Stimulated activated CD4-positive, alpha-beta T cell treated with anti-CD3 and anti-CD28 coated beads, Interleukin-15, amount 100 ng/mL, for 24 hours (primary cell): ENCODE results near the gene NTF4.
"Not testable (repeated sequence)": the region's sequence is repeated elsewhere in the genome, so short reads cannot be mapped to it uniquely, and the experiment has no call there.

ENCODE experiments used
- DNase-seq: peaks from one replicate; pipeline ENCODE4 v3.0.0-alpha.2; 2020

The NTF4 gene

DNA sequence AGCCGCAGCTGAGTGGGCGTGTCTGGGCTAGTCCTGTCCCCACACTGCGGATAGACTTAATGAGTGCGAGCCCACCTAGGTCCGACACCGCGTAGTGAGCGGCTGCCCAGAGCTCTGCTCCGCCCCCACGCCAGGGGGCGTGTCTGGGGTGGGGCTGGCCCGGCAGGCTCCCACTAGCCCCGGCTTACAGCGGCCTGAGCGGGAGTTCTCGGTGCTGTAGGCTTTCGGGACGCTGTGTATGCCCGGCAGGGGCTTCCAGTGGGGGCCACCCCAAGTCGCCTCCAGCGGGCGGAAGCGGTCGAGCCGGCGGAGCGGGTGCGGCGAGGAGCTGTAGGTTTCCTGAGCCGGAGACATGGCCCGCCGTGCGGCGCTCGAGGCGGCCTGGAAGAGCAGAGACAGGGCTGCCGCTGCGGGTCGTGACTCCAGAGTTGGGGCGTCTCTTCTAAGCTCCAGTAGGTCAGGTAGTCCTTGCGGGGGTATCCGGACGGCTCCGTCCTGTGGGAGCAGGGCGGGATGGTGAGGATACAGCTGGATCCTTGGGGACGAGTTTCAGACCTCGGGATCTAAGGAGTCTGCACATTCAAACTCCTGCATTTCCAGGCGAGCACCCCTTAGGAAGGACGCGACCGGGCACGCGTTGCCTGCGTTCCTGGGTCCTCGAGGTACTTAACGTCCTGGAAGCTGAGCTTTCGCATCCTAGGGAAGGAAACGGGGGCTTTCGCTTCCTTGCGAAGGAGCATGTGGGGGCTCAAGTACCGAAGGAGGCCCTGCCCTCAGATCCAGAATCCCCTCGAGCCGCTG, 8.3 kb downstream of the NTF4 start:
- peak; percentile 66 for DNase-seq

DNA sequence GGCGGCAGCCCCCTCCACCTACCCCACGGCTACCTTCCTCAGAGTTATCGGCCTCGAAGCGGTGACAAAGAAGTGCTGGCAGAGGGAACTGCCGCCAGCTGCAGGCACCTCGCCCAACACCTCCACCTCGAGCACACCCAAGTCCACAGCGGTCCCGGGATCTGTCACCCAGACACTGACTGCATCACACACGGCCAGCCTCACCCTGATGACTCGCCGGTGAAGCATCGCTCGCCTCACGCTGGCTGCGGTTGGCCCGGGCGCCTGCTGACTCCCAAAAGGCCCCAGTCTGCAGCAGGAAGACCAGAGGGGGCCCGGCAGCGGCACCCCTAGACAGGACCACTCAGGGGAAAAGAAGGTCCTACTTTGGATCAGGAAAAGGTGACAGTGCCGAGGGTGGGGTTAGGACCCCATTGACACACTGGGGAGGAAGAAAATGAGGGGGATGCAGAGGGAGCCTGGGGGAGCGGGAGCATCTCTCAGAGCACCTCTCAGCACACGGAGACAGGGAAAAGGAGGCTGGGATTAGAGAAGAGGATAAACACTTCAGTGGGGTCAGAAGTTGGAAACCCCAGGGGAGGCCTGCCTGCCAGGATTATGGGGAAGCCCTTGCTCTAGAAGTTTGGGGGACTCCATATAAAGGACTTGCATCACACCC, 14.1 kb downstream of the NTF4 start:
- DNase-seq: not testable (repeated sequence)

DNA sequence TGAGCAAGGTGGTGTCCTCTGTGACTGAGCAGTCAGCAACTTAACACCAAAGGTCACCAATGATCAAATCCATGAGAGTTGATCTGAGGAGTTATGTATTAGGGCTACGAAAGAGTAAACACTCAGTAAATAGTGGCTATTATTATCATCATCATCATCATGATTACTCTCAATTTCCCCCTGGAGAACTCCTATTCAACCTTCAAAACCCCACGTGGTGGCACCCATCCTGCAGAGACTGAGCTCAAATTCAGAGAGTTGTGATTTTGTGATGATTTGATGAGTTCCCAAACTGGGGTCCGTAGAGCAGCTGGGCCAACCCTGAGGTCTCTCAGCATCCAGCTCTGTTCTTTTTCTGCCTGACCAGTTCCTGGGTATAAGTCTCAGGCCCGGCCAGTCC, 14.8 kb downstream of the NTF4 start:
- DNase-seq: not testable (repeated sequence)

DNA sequence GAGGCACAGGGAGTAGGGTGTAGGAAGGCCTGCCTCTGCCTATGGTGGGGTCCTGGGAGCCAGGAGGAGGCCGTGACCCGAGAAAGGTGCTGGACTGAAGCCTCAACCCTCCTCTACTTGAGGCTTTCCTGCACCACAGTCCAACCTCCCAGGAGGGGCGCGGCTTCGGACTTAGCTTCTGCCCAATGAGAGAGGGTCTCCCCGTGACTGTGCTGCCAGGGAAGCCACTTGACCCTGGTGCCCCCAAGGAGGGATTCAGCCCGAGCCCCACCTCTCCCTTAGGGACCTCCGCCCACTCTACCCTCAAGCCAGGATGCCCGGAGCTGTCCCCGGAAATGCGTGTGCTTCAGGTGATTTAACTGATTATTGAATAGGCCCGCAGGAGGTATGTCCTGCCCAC, 15.6 kb downstream of the NTF4 start, which contains the start of gene CGB8:
Gene CGB8, minus strand, starts transcription at position 101 of the 400 bp plus-strand sequence. CDS start 372 bp downstream, outside the sequence.
- not testable (repeated sequence) for DNase-seq

DNA sequence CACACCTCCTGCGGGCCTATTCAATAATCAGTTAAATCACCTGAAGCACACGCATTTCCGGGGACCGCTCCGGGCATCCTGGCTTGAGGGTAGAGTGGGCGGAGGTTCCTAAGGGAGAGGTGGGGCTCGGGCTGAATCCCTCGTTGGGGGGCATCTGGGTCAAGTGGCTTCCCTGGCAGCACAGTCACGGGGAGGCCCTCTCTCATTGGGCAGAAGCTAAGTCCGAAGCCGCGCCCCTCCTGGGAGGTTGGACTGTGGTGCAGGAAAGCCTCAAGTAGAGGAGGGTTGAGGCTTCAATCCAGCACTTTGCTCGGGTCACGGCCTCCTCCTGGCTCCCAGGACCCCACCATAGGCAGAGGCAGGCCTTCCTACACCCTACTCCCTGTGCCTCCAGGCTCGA, 21.1 kb downstream of the NTF4 start, which contains the start of gene CGB5:
Gene CGB5, plus strand, starts transcription at position 301 of the 400 bp plus-strand sequence. CDS start 362 bp downstream, outside the sequence.
- not testable (repeated sequence) for DNase-seq

DNA sequence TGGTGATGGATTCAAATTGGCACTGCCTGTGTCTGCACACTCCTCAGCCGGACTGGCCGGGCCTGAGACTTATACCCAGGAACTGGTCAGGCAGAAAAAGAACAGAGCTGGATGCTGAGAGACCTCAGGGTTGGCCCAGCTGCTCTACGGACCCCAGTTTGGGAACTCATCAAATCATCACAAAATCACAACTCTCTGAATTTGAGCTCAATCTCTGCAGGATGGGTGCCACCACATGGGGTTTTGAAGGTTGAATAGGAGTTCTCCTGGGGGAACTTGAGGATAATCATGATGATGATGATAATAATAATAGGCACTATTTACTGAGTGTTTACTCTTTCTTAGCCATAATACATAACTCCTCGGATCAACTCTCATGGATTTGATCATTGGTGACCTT, 22.0 kb downstream of the NTF4 start:
- not testable (repeated sequence) for DNase-seq

DNA sequence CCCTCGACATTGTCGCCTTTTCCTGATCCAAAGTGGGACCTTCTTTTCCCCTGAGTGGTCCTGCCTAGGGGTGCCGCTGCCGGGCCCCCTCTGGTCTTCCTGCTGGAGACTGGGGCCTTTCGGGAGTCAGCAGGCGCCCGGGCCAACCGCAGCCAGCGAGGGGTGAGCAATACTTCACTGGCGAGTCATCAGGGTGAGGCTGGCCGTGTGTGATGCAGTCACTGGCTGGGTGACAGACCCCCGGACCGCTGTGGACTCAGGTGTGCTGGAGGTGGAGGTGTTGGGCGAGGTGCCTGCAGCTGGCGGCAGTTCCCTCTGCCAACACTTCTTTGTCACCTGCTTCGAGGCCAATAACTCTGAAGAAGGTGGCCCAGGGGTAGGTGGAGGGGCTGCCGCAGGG, 22.4 kb downstream of the NTF4 start:
- DNase-seq: no peak

DNA sequence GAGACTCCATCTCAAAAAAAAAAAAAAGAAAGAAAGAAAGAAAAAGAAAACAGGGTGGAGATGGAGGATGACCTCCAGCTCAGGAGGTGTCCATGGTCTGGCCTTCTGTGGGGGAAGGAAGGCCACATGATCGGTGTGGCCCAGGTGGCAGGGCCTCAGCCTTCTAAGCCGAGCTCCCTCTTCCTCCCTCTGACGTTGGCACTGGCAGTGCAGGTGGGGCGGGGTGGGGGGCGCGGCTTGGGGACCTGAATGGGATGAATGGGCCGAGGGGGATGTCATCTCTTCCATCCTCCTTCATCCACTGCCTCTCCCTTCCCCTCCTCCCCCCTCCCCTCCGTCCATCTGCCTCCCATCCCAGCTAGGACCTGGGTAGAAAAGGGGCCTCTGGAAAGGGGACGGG, 24.9 kb downstream of the NTF4 start:
- not testable (repeated sequence) for DNase-seq

DNA sequence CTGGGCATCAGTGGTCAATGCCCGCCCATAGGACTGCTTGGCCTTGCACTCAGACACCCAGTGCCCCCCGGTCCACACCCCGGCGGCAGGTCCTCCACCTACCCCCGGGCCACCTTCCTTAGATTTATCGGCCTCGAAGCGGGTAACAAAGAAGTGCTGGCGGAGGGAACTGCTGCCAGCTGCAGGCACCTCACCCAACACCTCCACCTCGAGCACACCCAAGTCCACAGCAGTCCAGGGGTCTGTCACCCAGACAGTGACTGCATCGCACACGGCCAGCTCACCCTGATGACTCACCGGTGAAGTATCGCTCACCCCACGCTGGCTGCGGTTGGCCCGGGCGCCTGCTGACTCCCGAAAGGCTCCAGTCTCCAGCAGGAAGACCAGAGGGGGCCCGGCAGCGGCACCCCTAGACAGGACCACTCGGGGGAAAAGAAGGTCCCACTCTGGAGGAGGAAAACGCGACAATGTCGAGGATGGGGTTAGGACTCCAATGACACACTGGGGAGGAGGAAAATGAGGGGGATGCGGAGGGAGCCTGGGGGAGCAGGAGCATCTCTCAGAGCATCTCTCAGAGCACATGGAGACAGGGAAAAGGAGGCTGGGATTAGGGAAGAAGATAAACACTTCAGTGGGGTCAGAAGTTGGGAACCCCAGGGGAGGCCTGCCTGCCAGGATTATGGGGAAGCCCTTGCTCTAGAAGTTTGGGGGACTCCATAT, 25.9 kb downstream of the NTF4 start:
- DNase-seq: not testable (repeated sequence)

DNA sequence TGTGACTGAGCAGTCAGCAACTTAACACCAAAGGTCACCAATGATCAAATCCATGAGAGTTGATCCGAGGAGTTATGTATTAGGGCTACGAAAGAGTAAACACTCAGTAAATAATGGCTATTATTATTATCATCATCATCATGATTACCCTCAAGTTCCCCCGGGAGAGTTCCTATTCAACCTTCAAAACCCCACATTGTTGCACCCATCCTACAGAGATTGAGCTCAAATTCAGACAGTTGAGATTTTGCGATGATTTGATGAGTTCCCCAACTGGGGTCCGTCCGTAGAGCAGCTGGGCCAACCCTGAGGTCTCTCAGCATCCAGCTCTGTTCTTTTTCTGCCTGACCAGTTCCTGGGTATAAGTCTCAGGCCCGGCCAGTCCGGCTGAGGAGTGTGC, 26.5 kb downstream of the NTF4 start:
- not testable (repeated sequence) for DNase-seq

DNA sequence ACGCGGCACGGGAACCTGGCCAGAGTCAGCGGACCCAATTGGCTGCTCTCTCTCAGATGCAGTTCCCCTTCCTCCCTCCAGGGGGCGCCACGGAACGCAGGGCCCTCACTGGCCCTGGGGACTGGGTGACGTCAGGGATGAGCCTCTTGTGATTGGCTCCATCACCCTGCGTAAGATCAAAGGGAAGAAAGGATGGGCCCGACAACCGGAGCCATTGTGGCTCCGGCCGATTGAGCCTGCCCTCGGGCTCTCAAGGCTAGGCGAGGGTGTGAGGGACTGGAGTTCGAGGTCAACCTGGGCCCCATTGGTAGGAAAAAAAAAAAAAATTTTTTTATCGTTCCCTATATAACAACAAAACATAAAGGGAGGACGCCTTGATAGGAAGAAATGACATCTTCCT, 27.8 kb downstream of the NTF4 start, which contains the start of gene CGB1:
Gene CGB1, minus strand, starts transcription at position 81 of the 400 bp plus-strand sequence. CDS start 184 bp downstream, outside the sequence.
- peak; percentile 70 for DNase-seq

DNA sequence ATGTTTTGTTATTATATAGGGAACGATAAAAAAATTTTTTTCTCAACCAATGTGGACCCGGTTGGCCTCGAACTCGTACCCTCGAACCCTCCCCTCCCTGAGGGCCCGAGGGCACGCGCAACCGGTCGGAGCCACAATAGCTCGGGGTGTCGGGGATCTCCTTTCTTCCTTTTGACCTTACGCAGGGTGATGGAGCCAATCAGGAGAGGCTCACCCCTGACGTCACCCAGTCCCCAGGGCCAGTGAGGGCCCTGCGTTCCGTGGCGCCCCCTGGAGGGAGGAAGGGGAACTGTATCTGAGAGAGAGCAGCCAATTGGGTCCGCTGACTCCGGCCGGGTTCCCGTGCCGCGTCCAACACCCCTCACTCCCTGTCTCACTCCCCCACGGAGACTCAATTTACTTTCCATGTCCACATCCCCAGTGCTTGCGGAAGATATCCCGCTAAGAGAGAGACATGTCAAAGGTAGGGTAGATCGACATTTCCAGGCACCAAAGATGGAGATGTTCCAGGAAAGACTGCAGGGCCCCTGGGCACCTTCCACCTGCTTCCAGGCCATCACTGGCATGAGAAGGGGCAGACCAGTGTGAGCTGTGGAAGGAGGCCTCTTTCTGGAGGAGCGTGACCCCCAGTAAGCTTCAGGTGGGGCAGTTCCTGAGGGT, 32.8 kb downstream of the NTF4 start, which contains the start of gene CGB2:
Gene CGB2, plus strand, starts transcription at position 249 of the 660 bp plus-strand sequence. Its CDS starts 206 bp downstream, at position 455.
- peak; percentile 85 for DNase-seq

DNA sequence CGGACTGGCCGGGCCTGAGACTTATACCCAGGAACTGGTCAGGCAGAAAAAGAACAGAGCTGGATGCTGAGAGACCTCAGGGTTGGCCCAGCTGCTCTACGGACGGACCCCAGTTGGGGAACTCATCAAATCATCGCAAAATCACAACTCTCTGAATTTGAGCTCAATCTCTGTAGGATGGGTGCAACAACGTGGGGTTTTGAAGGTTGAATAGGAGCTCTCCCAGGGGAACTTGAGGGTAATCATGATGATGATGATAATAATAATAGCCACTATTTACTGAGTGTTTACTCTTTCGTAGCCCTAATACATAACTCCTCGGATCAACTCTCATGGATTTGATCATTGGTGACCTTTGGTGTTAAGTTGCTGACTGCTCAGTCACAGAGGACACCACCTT, 34.3 kb downstream of the NTF4 start:
- DNase-seq: not testable (repeated sequence)

DNA sequence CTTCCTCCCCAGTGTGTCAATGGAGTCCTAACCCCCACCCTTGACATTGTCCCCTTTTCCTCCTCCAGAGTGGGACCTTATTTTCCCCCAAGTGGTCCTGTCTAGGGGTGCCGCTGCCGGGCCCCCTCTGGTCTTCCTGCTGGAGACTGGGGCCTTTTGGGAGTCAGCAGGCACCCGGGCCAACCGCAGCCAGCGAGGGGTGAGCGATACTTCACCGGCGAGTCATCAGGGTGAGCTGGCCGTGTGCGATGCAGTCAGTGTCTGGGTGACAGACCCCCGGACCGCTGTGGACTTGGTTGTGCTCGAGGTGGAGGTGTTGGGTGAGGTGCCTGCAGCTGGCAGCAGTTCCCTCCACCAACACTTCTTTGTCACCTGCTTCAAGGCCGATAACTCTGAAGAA, 34.9 kb downstream of the NTF4 start:
- not testable (repeated sequence) for DNase-seq

DNA sequence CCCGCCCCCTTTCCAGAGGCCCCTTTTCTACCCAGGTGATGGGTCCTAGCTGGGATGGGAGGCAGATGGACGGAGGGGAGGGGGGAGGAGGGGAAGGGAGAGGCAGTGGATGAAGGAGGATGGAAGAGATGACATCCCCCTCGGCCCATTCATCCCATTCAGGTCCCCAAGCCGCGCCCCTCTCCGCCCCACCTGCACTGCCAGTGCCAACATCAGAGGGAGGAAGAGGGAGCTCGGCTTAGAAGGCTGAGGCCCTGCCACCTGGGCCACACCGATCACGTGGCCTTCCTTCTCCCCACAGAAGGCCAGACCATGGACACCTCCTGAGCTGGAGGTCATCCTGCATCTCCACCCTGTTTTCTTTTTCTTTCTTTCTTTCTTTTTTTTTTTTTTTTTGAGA, 35.9 kb downstream of the NTF4 start:
- not testable (repeated sequence) for DNase-seq

DNA sequence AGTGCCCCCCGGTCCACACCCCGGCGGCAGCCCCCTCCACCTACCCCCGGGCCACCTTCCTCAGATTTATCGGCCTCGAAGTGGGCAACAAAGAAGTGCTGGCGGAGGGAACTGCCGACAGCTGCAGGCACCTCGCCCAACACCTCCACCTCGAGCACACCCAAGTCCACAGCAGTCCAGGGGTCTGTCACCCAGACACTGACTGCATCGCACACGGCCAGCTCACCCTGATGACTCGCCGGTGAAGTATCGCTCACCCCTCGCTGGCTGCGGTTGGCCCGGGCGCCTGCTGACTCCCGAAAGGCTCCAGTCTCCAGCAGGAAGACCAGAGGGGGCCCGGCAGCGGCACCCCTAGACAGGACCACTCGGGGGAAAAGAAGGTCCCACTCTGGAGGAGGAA, 39.0 kb downstream of the NTF4 start:
- DNase-seq: not testable (repeated sequence)

DNA sequence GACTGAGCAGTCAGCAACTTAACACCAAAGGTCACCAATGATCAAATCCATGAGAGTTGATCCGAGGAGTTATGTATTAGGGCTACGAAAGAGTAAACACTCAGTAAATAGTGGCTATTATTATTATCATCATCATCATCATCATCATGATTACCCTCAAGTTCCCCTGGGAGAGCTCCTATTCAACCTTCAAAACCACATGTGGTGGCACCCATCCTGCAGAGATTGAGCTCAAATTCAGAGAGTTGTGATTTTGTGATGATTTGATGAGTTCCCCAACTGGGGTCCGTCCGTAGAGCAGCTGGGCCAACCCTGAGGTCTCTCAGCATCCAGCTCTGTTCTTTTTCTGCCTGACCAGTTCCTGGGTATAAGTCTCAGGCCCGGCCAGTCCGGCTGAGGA, 39.5 kb downstream of the NTF4 start:
- not testable (repeated sequence) for DNase-seq

DNA sequence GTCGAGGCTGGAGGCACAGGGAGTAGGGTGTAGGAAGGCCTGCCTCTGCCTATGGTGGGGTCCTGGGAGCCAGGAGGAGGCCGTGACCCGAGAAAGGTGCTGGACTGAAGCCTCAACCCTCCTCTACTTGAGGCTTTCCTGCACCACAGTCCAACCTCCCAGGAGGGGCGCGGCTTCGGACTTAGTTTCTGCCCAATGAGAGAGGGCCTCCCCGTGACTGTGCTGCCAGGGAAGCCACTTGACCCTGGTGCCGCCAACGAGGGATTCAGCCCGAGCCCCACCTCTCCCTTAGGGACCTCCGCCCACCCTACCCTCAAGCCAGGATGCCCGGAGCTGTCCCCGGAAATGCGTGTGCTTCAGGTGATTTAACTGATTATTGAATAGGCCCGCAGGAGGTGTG, 40.4 kb downstream of the NTF4 start, which contains the start of gene CGB3:
Gene CGB3, minus strand, starts transcription at position 101 of the 400 bp plus-strand sequence. CDS start 362 bp downstream, outside the sequence.
- not testable (repeated sequence) for DNase-seq

DNA sequence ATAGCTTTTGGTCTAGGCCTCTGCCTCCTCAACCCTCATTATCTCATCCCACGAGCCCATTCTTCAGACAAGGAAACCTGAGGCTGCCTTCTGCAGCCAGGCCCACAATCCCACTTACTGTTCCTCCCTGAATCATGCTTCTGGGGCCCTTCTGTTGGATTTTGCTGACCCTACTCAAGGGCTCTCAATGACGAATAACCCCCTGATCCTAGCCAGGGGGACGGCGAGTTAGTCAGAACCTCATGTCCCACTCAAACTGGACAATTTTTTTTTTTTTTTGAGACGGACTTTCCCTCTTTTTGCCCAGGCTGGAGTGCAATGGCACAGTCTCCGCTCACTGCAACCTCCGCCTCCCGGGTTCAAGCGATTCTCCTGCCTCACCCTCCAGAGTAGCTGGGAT, 42.5 kb downstream of the NTF4 start:
- no peak for DNase-seq

DNA sequence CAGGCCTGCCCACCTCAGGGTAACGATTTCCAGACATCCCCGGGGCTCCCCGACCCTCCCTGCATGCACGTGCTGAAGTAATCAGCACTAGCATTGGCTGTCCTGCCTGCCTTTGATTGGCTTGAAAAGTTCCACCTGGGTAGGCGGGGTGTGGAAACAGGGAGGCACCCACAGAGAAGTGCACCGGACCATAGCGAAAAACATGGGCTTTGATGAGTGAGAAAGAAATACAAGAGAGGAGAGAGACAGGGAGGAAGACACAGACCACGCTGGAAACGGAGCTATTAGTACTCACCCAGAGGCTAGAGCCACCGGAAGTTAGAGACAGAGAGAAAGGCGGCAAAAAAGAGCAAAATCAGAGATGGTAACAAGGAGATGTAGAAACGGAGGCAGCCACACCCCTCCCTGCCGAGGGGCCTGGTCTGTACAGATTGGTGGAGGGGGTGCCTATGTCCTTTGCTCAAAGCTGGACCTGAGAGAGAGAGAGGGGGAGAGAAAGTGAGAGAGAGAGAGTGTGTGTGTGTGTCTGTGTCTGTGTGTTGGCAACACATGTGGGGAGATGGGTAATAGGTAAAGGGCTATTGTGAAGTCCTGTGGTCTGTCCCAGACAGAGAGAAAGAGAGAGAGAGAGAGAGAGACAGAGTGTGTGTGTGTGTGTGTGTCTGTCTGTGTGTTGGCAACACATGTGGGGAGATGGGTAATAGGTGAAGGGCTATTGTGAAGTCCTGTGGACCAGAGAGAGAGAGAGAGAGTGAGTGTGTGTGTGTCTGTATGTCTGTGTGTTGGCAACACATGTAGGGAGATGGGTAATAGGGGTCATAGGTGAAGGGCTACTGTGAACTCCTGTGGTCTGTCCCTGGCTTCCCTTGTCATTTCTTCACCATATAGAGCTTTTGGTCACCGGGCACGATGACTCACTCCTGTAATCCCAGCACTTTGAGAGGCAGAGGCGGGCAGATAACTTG, 43.4 kb downstream of the NTF4 start:
- DNase-seq: no peak

DNA sequence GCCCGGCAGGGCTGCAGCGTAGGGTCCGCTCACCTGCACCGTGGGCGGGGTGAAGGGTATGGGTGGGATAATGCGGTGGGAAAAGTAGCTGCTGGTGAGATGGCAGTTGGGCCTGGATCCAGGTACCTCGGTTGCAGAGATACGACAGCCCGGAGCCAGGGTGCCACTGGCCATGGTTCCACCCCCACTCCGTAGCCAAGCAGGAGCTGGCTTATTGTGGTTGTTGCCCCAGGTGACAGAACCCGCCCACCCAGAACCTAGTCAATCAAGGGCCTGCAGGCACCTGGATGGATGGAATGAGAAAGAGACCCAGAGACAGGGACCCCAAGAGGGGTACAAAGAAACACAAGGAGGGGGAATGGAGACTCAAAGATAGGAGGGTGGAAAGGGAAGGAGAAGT, 44.3 kb downstream of the NTF4 start:
- peak; percentile 22 for DNase-seq
